ENCODE results near the gene PLP2.
"Not testable (repeated sequence)": the region's sequence is repeated elsewhere in the genome, so short reads cannot be mapped to it uniquely, and the experiment has no call there.

GRCh38 chrX:49132275-49132674 lies 39.4 kb upstream of the PLP2 start:
- not testable (repeated sequence) for TF ChIP-seq CTCF (IDR thresholded peaks at IDR 0.05; ENCODE audit: poor library complexity); EZH2 (IDR thresholded peaks at IDR 0.05; ENCODE audit: borderline replicate concordance); EZH2phosphoT487 (IDR thresholded peaks at IDR 0.05; ENCODE audit: low read depth, severe bottlenecking, unreplicated experiment)
